GM19238 (cell line): ENCODE measurements around the gene ENPP7.

Experiments used
- DNase-seq: peaks from one replicate; pipeline ENCODE4 v3.0.0; 2011; ENCODE audit warnings: low spot score; ENCODE audit not compliant: insufficient read length

The ENPP7 gene

DNA sequence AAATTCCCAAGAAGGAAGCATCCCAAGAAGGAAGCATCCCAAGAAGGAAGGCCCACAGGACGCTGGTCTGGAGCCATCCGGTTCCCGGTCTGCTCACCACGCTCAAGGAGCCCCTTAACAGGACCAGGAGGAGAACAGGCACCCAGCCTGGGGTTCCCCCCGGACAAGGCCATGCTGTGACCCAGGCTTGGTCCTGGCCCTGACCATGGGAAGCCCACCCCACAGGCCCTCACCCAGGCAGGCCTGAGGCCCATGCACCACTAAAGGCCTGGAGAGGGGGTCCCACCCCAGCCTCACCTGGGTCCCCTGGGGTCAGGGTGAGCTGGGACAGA is 340 bp upstream of the ENPP7 start:
- no peak for DNase-seq

DNA sequence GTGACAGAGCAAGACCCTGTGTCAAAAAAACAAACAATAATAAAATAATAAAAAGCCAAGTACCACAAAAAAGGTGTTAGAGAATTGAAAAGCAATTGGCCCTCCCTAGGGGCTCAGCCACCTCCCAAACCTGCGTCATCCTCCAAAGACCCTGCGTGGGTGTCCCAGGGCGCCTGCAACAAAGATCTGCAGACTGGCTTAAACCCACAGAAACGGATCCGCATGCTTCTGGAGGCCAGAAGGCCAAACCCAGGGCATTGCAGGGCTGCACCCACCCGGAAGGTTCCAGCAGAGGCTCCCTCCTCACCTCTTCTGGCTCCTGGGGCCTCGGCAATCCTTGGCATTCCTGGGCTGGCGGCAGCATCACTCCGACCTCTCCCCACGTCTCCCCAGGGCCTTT is 1.5 kb downstream of the ENPP7 start:
- DNase-seq: no peak

GRCh38 chr17:79732804-79733691 is 2.3 kb downstream of the ENPP7 start:
- DNase-seq: no peak

GRCh38 chr17:79733692-79734070 is 2.9 kb downstream of the ENPP7 start:
- DNase-seq: no peak

DNA sequence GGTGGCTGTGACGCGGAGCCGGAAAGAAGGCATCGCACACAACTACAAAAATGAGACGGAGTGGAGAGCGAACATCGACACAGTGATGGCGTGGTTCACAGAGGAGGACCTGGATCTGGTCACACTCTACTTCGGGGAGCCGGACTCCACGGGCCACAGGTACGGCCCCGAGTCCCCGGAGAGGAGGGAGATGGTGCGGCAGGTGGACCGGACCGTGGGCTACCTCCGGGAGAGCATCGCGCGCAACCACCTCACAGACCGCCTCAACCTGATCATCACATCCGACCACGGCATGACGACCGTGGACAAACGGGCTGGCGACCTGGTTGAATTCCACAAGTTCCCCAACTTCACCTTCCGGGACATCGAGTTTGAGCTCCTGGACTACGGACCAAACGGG is 4.4 kb downstream of the ENPP7 start:
- no peak for DNase-seq

- DNase-seq: no peak
These were observed 6.5 kb downstream of the ENPP7 start for GRCh38 chr17:79737046-79737921.

DNA sequence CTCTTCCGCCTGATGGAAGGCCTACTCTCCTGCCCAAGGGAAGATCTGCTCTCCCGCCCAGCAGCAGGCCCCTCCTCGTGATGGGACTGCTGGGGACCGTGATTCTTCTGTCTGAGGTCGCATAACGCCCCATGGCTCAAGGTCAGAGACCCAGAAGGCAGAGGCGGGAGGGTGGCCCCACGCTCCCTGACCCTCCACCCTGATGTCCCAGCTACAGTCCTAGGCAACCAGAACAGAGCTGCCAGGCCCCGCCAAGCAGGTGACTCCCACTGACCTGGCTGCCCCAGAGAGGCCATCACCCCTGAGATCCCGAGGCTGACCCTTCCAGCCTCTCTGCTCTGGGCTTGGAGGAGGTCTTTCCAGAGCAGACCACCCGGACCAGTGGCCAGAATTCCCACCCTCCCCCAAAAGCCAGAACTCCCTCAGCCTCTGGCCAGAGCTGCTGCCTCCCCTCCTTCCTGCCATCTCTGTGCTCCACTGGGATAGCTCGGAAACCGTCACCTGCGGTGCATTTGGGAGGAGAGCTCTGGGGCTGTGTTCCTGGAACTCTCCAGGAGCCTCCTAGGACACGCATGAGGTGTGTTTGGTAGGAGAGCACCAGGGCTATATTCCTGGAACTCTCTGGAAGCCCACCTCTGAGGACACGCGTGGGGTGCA is 7.3 kb downstream of the ENPP7 start:
- no peak for DNase-seq

DNA sequence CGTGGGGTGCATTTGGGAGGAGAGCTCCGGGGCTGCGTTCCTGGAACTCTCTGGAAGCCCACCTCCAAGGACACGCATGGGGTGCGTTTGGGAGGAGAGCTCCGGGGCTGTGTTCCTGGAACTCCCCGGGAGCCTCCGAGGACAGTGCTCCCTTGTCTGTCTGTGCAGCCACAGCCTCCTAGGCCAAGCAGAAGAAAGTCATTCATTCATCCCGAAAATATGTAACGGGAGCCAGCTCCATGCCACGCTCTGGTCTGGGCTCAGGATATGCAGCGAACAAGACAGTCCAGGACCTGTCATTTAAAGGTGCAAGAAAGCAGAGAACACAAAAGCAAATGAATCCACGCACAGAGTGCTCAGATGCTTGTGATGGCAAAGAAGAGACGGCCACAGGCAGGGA is 7.9 kb downstream of the ENPP7 start:
- no peak for DNase-seq

- no peak for DNase-seq
These were observed 8.7 kb downstream of the ENPP7 start for GRCh38 chr17:79739148-79740062.

DNA sequence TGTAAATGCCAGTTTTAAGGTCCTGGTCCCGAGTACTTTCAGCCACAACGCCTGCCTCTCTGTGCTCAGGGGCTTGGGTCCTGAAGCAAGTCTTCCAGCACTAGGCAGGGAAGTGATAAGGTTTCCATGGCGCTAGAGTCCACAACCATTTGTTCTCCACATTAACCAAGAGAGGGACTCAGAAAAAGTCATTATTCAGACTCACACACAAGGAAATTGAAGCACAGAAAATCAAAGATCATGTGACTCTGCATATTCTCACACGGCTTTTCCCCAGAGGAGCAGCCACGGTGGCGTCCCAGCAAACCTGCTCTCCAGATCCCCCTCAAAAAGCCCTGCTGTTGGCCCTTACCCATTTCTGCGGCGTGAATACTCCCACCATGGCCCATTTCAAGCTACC is 9.7 kb downstream of the ENPP7 start:
- DNase-seq: no peak

GRCh38 chr17:79741401-79741750 is 10.6 kb downstream of the ENPP7 start:
- no peak for DNase-seq

DNA sequence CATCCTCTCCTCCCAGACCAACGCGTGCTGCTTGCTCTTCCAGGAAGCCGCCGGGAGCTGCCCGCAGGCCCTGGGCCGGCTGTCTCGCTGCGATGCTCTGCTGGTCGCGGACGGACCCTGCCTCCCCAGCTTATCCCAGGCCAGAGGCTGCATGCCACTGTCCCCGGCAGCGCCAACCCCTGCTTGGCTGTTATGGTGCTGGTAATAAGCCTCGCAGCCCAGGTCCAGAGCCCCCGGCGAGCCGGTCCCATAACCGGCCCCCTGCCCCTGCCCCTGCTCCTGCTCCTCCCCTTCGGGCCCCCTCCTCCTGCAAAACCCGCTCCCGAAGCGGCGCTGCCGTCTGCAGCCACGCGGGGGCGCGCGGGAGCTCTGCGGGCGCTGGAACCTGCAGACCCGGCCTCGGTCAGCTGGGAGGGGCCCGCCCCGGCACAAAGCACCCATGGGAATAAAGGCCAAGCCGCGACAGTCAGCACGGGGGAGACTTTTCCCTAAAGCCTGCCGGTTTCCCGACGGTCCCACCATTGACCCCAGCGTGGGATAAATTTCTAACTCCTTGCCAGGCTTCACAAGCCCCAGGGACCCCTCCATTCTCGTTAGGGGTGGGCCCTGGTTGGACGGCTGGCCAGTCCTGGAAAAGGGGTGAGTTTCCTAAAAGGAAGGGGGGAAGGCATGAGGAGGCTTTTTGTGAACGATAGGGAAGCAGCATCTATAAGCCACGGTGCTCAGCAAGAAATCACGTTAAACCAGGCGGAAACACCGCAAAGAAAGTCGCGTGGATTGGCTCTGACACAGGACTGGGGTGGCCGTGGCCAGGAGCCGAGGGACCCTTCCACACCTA is 11.2 kb downstream of the ENPP7 start:
- peak; percentile 69 for DNase-seq

DNA sequence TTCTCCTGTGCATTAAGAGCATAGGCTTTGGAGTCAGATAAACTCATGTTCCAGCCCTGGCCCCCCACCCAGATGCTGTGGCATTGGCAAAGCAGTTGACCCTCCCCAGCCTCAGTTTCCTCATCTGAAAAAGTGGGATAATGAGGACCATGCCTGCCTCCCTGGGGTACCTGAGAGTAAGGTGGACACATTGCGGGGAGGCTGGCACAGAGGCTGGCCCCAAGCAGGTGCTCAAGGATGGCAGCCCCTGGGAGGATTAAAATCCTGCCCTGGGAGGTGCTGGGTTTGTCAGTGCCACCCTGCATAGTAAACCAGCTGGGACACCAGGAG is 11.8 kb downstream of the ENPP7 start:
- DNase-seq: no peak

- no peak for DNase-seq
These were observed 12.3 kb downstream of the ENPP7 start for GRCh38 chr17:79742951-79743476.

GRCh38 chr17:79743614-79744013 is 12.9 kb downstream of the ENPP7 start:
- DNase-seq: no peak

DNA sequence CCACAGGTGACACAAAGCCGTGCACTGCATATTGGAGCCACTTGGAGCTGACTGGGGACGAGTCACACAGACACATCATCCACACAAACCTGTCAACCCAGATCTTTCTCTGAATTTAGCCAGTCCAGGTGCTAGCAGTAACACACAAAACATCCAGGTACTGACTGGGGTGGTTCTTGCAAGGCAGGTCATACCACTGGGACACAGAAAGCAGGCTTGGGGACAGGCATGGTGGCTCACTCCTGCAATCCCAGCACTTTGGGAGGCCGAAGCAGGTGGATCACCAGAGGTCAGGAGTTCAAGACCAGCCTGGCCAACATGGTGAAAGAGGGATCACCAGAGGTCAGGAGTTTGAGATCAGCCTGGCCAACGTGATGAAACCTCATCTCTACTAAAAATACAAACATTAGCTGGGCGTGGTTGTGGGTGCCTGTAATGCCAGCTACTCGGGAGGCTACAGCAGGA is 14.9 kb downstream of the ENPP7 start:
- no peak for DNase-seq

GRCh38 chr17:79746889-79747507 is 16.3 kb downstream of the ENPP7 start:
- no peak for DNase-seq

GRCh38 chr17:79747508-79748294 is 17.0 kb downstream of the ENPP7 start:
- no peak for DNase-seq
